ENCODE data around the gene ACTA1.
"Not testable (repeated sequence)": the region's sequence is repeated elsewhere in the genome, so short reads cannot be mapped to it uniquely, and the experiment has no call there.

GRCh38 chr1:229412810-229413209 lies 21.1 kb downstream of the ACTA1 start:
- not testable (repeated sequence) for TF ChIP-seq POLR2A, POLR2AphosphoS5, SPI1, POU2F2, TAF1 (IDR thresholded peaks at IDR 0.05; ENCODE audit: low read depth, low read length)
